Activated naive CD4-positive, alpha-beta T cell treated with anti-CD3 and anti-CD28 coated beads for 36 hours (primary cell): Measurements from ENCODE around the gene CACNA1S. TPM values are rescaled to one million over a fixed set of nuclear protein-coding genes. Genes with fewer than 3 reads are reported as not detected.

Source experiments
- CTCF ChIA-PET: fragments of 350-600 bp; sonication (Branson Sonifier 250); formaldehyde crosslinking; loops from one replicate; lab custom pipeline; 2021; ENCODE audit warnings: antibody characterized with exemption; lab: Charles Lee
- DNase-seq: peaks from one replicate; pipeline ENCODE4 v3.0.0-alpha.2; 2020
- H3K27ac Mint-ChIP-seq: one replicate; pipeline ENCODE4 v1.8.0; 2021; ENCODE audit warnings: mild to moderate bottlenecking, mixed read lengths
- H3K27me3 Mint-ChIP-seq: one replicate; pipeline ENCODE4 v1.8.0; 2021; ENCODE audit warnings: low read depth, mixed read lengths
- H3K36me3 Mint-ChIP-seq: one replicate; pipeline ENCODE4 v1.8.0; 2021; ENCODE audit warnings: low read depth, mixed read lengths
- H3K4me1 Mint-ChIP-seq: one replicate; pipeline ENCODE4 v1.8.0; 2021; ENCODE audit warnings: low read depth, mixed read lengths
- H3K4me3 Mint-ChIP-seq: one replicate; pipeline ENCODE4 v1.8.0; 2021; ENCODE audit warnings: mild to moderate bottlenecking, moderate library complexity, mixed read lengths
- H3K9me3 Mint-ChIP-seq: one replicate; pipeline ENCODE4 v1.8.0; 2021; ENCODE audit warnings: mixed read lengths
- intact Hi-C: fragments of 100-400 bp; cut with micrococcal nuclease; formaldehyde crosslinking; loops from one replicate; pipeline ENCODE4 v1.15.1; 2023
- total RNA-seq, 2 experiments: library from RNA; stranded (reverse); gene quantifications; one replicate each; pipeline ENCODE4 v1.2.3, GENCODE V29; 2021

Gene CACNA1S
- total RNA-seq, 2 experiments from 2014 or later: not detected

DNA sequence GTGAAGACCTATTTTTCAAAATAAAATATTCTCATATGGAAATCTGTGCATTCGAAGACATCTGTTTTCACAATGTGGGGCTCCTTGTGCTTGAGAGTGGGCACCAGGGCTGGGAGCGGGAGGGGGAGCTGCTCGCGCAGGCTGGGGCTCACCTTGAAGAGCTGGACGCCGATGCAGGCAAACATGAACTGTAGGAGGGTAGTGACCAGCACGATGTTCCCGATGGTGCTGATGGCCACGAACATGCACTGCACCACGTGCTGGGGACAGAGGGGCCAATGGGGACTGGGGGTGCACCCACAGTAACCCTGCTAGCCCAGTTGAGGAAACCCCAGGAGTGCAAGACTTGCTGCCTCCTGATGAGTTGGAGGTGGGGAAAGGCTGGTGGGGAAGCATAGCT, 46.5 kb downstream of the CACNA1S start:
- DNase-seq: no peak
- Mint-ChIP-seq H3K36me3 (no peaks in the 10 kb centered on the region), H3K27ac (no peak overlapping the region), H3K4me1 (no peaks in the 10 kb centered on the region), H3K4me3 (no peak overlapping the region), H3K27me3 (no peaks in the 10 kb centered on the region), H3K9me3 (no peaks in the 10 kb centered on the region)
- CTCF ChIA-PET: interaction anchor here (0.8 to 1.5 kb wide), 2 partner anchors 87 to 94 kb away, joined by 3 to 4 read pairs; no protein-coding TSS in a partner anchor
- intact Hi-C loops: no loop called here

DNA sequence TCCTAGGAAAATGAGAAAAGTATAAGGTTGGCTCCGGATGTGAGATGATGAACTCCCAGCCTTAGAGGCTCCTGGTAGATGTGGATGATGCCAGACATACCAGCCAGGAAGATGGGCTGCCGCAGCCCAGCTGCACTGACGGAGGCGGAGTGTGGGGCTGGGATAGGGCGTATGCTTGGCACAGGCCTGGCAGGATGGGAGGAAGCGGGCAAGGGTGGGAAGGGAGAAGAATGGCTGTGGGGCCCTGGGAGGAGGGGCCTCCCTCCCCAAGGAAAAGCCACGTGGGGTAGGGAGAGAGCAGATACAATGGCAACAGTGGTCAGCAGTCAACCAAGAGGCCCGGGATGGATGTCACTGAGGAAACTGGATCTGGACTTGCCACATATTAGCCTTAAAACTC, 47.4 kb downstream of the CACNA1S start:
- Mint-ChIP-seq H3K27me3 (no peaks in the 10 kb centered on the region), H3K9me3 (no peaks in the 10 kb centered on the region), H3K27ac (no peak overlapping the region), H3K4me3 (no peak overlapping the region), H3K4me1 (no peaks in the 10 kb centered on the region), H3K36me3 (no peaks in the 10 kb centered on the region)
- no peak for DNase-seq
- CTCF ChIA-PET: interaction anchor here (0.8 to 1.5 kb wide), 2 partner anchors 86 to 93 kb away, joined by 3 to 4 read pairs; no protein-coding TSS in a partner anchor
- intact Hi-C loops: no loop called here

DNA sequence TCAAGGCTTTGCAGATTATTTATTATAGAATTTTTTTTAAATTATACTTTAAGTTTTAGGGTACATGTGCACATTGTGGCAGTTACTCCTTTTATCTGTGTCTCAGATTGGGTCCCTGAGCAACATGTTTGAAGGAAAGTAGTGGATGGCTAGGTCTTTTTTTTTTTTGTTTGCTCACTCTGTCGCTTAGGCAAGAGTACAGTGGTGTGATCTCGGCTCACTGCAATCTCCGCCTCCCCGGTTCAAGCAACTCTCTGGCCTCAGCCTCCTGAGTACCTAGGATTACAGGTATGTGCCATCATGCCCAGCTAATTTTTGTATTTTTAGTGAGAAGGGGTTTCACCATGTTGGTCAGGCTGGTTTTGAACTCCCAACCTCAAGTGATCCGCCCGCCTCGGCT, 49.1 kb downstream of the CACNA1S start:
- no peak overlapping the region for H3K27ac Mint-ChIP-seq
- no peaks in the 10 kb centered on the region for H3K36me3 Mint-ChIP-seq
- no peak overlapping the region for H3K4me3 Mint-ChIP-seq
- no peaks in the 10 kb centered on the region for H3K9me3 Mint-ChIP-seq
- H3K4me1 Mint-ChIP-seq: peaks cover under 1% of the 10 kb centered on the region
- CTCF ChIA-PET: no interaction called here
- intact Hi-C loops: no loop called here
- no peak for DNase-seq
- H3K27me3 Mint-ChIP-seq: no peaks in the 10 kb centered on the region

DNA sequence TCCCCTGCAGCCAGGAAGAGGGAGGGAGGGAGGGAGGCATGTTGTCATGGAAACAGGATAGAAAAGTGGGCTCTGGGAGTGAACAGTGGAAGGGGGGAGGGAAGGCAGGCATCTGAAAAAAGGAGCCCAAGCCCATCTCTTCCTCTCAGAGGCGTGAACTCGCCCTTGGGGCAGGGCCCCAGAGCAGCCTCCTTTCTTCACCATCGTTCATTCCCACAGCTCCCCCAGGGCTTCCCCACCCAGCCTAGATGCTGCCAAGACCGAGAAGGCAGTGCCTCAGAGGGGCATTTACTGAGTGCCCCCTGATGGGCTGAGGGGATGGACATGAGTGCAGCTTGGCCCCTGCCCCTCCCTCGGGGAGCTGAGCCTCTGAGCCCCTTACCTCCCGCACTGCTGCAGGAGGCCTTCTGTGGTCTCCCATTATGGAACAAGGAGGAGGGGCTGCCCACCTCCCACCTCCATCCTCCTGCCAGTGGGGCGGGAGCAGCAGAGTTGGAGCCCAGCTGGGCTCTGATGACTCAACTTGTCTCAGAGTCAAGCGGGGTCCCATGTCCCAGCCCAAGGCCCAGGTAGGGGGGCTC, 49.6 kb downstream of the CACNA1S start:
- intact Hi-C loops: no loop called here

DNA sequence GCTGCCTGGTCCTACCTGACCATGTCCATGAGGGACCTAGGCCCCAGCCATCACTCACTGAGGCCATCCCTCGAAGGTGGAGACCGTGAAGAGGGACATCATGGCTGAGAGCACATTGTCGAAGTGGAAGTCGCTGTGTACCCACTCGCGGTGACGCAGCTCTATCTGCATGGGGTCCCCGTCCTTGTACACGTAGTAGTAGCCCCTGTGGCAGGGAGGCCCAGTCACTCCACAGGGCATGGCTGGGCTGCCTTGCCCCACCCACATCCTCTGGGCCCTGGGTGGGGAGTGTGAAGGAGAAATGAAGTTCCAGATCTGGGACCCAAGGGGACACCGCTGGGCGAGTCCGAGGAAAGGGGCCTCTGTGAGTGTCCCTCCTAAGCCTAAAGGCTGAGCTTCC, 50.3 kb downstream of the CACNA1S start:
- intact Hi-C loops: no loop called here
- peaks cover 10% of the 10 kb centered on the region for H3K4me1 Mint-ChIP-seq
- no peak for DNase-seq
- peaks cover 3% of the 10 kb centered on the region for H3K9me3 Mint-ChIP-seq
- no peaks in the 10 kb centered on the region for H3K36me3 Mint-ChIP-seq
- no peak overlapping the region for H3K27ac Mint-ChIP-seq
- H3K27me3 Mint-ChIP-seq: no peaks in the 10 kb centered on the region
- H3K4me3 Mint-ChIP-seq: no peak overlapping the region
- CTCF ChIA-PET: no interaction called here

More for the DNA sequence above, 49.6 kb downstream of the CACNA1S start:
- Mint-ChIP-seq H3K27me3 (no peaks in the 10 kb centered on the region), H3K27ac (no peak overlapping the region), H3K36me3 (no peaks in the 10 kb centered on the region), H3K9me3 (peaks cover 3% of the 10 kb centered on the region), H3K4me3 (no peak overlapping the region), H3K4me1 (peaks cover 5% of the 10 kb centered on the region)
- no peak for DNase-seq
- CTCF ChIA-PET: no interaction called here

DNA sequence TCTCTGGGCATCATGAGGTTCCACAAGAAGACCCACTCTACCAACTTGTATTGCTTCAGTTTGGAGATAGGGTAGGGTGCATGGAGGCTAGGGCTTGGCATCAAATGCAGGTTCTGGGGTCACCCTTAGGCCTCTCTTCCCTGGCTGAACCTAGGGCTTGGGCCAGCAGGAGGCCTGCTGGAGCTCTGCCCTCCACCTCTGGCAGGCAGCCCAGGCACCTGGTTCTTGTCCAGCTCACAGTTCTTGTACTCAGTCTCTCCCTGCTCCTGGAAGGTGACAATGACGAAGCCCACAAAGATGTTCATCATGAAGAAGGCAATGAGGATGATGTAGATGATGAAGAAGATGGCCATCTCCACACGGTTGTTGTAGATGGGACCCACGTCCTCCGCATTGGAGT, 51.2 kb downstream of the CACNA1S start:
- H3K36me3 Mint-ChIP-seq: no peaks in the 10 kb centered on the region

DNA sequence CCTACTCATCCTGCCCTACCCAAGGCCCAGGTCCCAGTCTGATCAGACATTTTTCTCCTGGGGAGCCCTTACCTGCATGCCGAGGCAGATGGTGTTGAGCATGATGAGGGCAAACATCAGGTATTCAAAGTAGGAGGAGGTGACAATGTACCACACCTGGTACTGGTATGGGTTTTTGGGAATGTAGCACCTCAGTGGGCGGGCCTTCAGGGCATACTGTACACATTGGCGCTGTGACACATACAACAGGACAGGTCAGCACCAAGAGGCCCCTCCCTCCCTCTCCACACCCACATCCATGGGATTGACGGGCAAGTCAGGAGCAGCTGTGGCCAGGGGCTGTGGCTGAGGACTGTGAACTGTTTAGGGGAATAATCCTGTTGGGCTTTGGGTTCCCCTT, 51.6 kb downstream of the CACNA1S start:
- no peak for DNase-seq
- intact Hi-C loops: no loop called here
- Mint-ChIP-seq H3K27me3 (no peaks in the 10 kb centered on the region), H3K4me3 (no peak overlapping the region), H3K27ac (no peak overlapping the region), H3K9me3 (peaks cover 3% of the 10 kb centered on the region), H3K36me3 (no peaks in the 10 kb centered on the region), H3K4me1 (peaks cover 13% of the 10 kb centered on the region)
- CTCF ChIA-PET: no interaction called here

More for the DNA sequence above, 51.2 kb downstream of the CACNA1S start:
- H3K27me3 Mint-ChIP-seq: no peaks in the 10 kb centered on the region
- H3K27ac Mint-ChIP-seq: no peak overlapping the region
- no peak overlapping the region for H3K4me3 Mint-ChIP-seq
- H3K4me1 Mint-ChIP-seq: peaks cover 13% of the 10 kb centered on the region
- CTCF ChIA-PET: no interaction called here
- intact Hi-C loops: no loop called here
- DNase-seq: no peak
- peaks cover 3% of the 10 kb centered on the region for H3K9me3 Mint-ChIP-seq

DNA sequence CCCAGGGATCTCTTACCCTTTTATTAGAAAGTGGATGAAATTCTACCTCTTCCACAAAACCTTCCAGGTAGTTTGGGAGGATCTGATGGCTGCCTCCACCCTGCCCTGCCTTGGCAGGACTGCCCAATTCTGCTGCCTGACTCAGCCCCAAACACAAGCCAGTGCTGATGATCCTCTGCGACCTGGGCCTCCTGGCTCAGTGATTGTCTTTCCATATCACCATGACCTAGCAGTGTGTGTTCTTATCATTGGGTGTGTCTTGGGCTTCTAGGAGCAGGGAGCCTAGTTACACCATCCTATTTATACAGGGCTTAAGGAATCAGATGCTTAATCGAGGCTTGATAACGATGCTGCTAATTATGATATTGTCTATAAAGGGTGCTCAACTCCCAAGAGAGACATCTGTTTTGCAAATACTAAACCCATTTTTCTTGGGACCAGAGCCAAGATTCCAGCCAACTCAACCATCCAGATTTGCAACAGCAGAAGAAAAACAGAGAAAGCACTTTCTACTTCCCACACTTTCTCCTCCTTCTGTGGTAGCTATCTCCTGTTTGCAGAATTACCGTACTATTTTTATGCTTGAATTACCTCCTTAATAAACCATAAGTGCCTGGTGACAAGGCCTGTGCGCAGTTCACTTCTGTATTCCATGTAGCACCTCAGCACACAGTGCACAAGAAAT, 52.2 kb downstream of the CACNA1S start:
- no peaks in the 10 kb centered on the region for H3K27me3 Mint-ChIP-seq
- CTCF ChIA-PET: no interaction called here
- no peak overlapping the region for H3K27ac Mint-ChIP-seq
- peaks cover 13% of the 10 kb centered on the region for H3K4me1 Mint-ChIP-seq
- no peaks in the 10 kb centered on the region for H3K36me3 Mint-ChIP-seq
- DNase-seq: no peak
- intact Hi-C loops: no loop called here
- H3K9me3 Mint-ChIP-seq: peaks cover 3% of the 10 kb centered on the region
- H3K4me3 Mint-ChIP-seq: no peak overlapping the region

DNA sequence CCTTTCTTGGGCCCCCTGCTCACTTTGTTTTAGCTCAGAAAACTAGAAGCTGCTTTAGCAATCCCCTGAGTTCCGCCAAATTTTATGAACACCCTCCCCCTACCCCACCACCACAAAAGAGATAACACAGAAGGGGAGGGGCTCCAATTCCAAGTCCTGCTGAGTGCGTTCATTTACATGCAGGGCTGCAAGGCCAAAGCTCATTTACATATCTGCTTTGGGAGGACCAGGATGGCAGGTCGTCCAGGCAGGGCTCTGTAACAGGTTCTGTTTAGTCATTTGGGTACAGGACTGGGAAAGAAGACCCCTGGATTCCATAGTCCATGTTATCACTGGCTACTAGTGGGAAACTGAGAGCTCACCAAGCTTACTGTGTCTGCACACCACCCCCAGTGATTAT, 52.8 kb downstream of the CACNA1S start:
- H3K9me3 Mint-ChIP-seq: peaks cover 3% of the 10 kb centered on the region

DNA sequence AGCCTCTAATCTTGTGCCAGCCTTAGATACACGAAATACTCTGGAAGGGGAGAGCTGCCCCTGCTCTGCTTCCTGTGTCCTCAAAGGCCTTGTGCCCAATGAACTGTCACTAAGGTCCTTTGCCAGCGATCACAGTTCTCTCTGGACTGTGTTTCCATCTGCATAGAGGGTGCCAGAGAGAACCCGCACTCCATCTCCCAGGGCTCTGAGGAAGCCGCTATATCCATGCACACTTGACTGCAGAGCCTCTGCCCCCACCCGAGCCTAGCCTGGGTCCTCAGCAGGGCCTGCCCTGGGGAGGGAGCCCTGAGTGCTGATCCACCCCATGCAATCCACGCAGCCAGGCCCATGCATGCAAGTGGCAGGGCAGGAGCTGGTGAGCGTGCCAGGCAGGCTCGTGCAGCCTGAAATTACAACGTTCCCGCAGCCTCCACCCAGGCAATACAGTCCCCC, 58.1 kb downstream of the CACNA1S start:
- Mint-ChIP-seq H3K36me3 (no peaks in the 10 kb centered on the region), H3K4me3 (no peak overlapping the region), H3K27me3 (no peaks in the 10 kb centered on the region), H3K27ac (no peak overlapping the region), H3K9me3 (peaks cover 3% of the 10 kb centered on the region), H3K4me1 (peaks cover 13% of the 10 kb centered on the region)
- DNase-seq: no peak
- CTCF ChIA-PET: interaction anchor here (0.6 kb wide), 1 partner anchor 129 kb away, joined by 3 read pairs; no protein-coding TSS in a partner anchor
- intact Hi-C loops: no loop called here

More for the DNA sequence above, 52.8 kb downstream of the CACNA1S start:
- intact Hi-C loops: no loop called here
- H3K4me3 Mint-ChIP-seq: no peak overlapping the region
- DNase-seq: no peak
- CTCF ChIA-PET: interaction anchor here (0.8 kb wide), 1 partner anchor 88 kb away, joined by 3 read pairs; no protein-coding TSS in a partner anchor
- no peak overlapping the region for H3K27ac Mint-ChIP-seq
- H3K27me3 Mint-ChIP-seq: no peaks in the 10 kb centered on the region
- peaks cover 13% of the 10 kb centered on the region for H3K4me1 Mint-ChIP-seq
- no peaks in the 10 kb centered on the region for H3K36me3 Mint-ChIP-seq

DNA sequence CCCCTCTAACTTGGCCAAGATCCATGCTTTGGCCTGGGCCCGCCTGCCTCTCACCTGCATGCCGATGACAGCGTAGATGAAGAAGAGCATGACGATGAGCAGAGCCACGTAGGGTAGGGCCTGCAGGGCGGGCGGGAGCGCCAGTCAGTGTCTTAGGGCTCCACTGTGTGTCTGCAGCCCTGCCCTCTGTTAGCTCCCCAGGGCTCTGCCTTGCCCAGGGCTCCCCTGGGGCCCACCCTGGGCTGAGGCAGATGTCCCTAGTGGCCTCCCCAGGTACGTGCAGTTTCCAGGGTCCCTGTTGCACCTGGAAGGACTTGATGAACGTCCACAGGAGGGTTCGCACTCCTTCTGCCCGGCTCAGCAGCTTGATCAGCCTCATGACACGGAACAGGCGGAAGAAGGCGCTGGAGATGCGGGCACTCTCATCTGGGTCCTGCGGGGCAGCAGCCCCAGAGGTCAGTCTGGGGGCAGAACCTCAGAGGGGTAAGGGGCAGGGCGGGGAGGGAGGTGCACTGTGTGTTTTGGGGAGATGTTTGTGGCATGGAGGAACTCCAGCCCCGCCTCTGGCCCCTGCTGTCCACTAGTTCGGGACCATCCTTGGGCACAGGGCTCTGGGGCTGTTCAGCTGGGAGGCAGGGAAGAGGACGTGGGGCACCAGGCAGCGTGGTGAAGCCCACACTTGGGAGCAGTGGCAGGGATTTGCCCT, 58.9 kb downstream of the CACNA1S start:
- intact Hi-C loops: no loop called here
- Mint-ChIP-seq H3K4me3 (no peak overlapping the region), H3K4me1 (peaks cover 13% of the 10 kb centered on the region), H3K9me3 (peaks cover 3% of the 10 kb centered on the region), H3K27ac (no peak overlapping the region), H3K27me3 (no peaks in the 10 kb centered on the region), H3K36me3 (no peaks in the 10 kb centered on the region)
- CTCF ChIA-PET: interaction anchor here (2.3 kb wide), 1 partner anchor 74 kb away, joined by 10 read pairs; no protein-coding TSS in a partner anchor
- DNase-seq: no peak

DNA sequence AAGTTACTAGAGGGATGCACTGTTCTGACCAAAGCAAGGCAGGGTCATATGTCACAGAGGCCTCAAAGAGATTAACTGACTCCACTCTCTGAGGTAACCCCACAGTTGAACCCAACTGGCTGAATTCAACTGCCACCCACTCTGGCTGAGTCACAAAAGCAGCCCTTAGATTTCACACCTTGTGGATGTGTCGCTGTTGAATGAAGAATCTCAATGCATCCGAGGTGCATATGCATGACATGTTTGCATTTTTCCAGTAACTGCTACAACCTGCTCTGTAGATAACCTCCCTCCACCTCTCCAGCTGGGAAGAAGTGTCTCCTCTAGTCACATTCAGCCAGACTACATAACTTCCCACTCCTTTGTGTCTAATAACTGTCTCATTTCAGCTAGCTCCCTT, 60.8 kb downstream of the CACNA1S start:
- peak; percentile 25 for DNase-seq
- no peaks in the 10 kb centered on the region for H3K4me1 Mint-ChIP-seq
- H3K4me3 Mint-ChIP-seq: no peak overlapping the region
- no peak overlapping the region for H3K27ac Mint-ChIP-seq
- H3K36me3 Mint-ChIP-seq: no peaks in the 10 kb centered on the region
- no peaks in the 10 kb centered on the region for H3K9me3 Mint-ChIP-seq
- H3K27me3 Mint-ChIP-seq: no peaks in the 10 kb centered on the region
- CTCF ChIA-PET: interaction anchor here (1.1 to 2.3 kb wide), 3 partner anchors 26 to 80 kb away, joined by 4 to 10 read pairs (median 5); no protein-coding TSS in a partner anchor
- intact Hi-C loops: no loop called here
